Raji (cell line): ENCODE results near the gene IL3RA.
A peak's percentile ranks its signal among the peaks of the same experiment; 100 is the strongest.

ENCODE experiments used
- POLR2A ChIP-seq: IDR thresholded peaks from 2 replicates; pipeline ENCODE4 v1.6.1; 2011; ENCODE audit warnings: low read depth, low read length, control low read depth; ENCODE audit not compliant: insufficient read depth

IL3RA gene

DNA sequence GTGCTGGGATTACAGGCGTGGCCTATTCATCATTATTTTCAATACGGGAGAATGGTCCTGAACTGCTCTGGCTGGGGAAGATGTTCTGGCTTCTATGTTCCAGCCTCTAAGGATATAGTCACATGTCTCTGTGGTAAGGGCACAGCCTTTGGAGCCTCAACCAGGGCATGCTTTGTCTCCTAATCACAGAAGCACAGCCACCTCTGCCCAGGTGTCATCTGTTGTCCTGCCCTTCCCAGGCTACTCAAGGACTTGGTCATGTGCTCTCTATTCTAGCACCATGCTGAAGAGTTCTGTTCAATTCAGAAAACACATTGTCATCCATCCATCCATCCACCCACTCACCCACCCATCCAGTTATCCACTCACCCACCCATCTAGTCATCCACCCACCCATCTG, 86.6 kb downstream of the IL3RA start:
- TF ChIP-seq POLR2A: peak; percentile 41; the same call in 1 of the 2 replicates

DNA sequence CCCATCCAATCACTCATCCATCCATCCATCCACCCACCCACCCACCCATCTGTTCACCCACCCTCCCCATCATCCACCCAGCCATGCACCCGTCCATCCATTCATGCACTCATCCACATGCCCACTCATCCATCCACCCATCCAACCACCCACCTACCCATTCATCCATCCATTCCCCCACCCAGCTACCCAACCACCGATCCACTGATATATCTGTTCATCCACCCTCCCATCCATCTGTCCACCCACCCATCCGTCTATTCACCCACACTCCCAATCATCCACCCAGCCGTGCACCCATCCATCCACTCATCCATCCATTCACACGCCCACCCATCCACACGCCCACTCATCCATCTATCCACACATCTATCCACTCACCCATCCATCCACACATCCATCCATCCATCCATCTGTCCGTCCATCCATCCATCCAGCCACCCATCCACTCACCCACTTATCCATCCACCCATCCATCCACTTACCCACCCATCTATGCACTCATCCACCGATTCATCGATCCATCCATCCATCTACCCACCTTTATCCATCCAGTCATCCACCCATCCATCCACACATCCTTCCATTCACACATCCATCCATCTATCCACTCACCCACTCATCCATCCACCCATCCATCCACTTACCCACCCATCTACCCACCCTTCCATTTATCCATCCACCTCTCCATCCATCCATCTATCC, 87.7 kb downstream of the IL3RA start:
- TF ChIP-seq POLR2A: no peak

DNA sequence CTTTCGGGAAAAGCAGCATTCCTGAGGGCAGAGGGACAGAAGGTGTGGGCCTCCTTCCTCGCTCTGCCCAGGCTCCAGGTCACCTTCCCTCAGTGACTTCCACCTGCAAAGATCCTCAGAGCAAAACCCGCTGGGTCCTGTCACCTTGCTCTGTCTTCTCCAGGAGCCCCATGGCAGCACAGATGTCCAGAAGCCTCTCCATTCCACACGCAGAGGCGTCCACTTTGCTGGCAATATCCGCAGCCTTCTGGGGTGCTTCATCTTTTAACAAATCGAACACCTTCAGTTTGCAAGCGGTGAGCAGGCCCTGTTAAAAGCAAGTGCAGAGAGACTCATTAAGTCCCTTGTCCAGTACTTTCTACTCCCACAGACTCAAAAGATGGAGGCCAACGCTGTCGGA, 88.8 kb downstream of the IL3RA start:
- no peak for TF ChIP-seq POLR2A

DNA sequence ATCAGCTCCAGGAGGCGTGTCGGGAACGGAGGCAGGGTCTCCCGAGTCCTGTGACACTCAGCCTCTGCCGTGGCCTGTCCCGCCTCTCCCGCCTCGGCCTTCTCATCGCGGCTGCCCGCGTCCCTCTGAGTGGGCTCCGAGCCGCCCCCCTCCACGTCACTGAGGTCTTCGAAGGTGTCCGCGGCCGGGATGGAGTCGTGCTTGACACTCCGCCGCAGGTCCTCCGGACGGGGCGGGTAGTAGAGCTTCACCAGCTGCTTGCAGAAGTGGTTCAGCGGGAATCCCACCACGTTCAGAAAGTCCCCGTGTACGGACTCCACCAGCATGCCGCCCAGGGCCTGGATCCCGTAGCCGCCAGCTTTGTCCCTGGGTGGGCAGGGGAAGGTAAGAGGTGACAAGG, 91.2 kb downstream of the IL3RA start:
- TF ChIP-seq POLR2A: no peak

DNA sequence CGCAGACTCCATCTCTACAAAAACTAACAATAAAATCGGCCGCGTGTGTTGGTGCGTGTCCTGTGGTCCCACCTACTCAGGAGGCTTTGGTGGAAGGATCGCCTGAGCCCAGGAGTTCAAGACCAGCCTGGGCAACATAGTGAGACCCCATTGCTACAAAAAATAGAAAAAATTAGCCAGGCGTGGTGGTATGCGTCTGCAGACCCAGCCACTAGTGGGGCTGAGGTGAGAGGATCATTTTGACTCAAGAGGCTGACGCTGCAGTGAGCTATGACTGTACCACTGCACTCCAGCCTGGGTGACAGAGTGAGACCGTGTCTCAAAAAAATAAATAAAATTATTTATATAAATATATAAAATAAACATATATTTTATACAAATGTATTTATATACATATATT, 93.9 kb downstream of the IL3RA start:
- no peak for TF ChIP-seq POLR2A
